Measurements from ENCODE around the gene SYCP3.
A peak's percentile ranks its signal among the peaks of the same experiment; 100 is the strongest.
"Not testable (repeated sequence)": the region's sequence is repeated elsewhere in the genome, so short reads cannot be mapped to it uniquely, and the experiment has no call there.

SYCP3 gene

DNA sequence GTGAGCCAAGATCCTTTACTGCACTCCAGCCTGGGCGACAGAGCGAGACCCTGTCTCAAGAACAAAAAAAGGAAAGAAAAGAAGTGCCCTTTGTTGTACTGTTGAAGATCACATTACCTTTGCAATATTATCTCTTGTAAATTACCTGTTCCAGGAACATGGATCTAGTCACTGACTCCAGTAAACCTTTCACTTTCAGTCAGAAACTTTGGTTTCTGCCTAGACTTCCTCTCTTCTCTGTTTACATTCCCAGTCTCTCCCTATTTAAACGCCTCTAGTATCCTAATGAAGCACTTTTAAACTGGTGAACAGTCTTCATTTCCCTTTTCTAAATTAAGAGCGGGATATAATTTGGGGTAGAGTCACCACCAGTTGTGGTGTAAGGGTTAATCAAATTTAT is 29.0 kb downstream of the SYCP3 start:
- no peak for DNase-seq

DNA sequence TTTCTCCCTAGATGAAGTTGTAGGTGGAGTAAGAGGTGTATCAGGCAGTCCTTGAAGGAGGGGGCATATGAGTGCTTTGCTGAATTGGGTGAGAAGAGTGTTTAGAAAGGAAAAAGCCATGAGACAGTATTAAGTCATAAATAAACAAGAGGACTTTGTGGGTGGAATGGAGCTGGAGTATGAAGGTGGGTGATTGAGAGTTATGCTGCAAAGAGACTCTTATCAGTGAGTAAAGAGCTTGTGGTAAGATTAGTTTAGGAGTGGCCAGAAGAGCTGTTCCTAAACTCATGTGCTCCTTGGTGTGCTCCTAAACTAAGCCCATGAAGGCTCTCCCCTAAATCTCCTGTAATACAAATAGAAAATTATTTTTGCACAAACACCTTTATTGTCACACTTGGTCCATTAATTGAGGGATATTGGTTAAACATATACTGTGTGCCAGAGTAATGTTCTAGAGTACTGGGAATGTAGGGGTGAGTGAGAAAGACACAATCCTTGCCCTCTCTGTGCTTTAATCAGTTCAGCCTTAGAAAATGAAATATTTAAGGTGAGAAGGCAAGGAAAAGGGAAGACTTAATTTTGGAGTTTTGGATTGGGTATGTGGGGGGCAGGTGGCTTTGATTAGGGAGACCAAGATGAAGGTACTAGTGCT is 32.0 kb downstream of the SYCP3 start:
- DNase-seq, result no peak

DNA sequence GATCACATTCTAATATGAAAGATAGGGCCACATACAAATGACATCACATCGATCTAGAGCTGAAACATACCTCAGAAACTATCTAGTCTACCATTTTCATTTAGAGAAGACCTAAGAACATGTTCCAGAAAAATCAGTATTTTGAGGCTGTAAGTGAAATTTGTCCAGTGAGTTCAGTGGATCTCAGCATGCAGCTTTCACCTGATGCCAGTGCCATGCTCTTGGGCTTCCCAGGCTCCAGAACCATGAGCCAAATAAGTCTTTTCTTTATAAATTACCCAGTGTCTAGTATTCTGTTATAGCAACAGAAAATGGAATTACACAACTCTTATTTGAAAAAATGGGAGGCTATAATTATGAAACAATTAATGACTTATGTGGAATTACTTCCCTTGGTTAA is 32.9 kb downstream of the SYCP3 start:
- no peak for DNase-seq

DNA sequence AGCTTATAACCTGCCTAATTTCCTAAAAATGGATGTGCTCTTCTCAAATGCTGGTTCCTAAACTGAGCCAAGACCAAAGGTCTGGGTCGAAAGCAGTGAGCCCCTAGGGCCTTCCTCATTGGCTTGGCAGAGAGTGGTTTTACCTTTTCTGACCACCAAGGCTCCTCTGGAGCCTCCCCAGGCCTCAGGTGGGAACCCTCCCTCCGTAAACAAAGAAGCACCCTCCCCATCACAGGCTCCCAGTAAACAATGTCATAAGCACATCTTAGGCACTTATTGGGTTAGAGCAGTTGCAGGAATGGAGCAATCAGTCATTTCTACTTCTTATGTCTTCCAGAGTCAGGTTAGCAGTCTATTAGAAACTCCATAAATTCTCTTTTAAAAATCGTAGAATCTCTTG is 35.8 kb downstream of the SYCP3 start:
- no peak for DNase-seq

DNA sequence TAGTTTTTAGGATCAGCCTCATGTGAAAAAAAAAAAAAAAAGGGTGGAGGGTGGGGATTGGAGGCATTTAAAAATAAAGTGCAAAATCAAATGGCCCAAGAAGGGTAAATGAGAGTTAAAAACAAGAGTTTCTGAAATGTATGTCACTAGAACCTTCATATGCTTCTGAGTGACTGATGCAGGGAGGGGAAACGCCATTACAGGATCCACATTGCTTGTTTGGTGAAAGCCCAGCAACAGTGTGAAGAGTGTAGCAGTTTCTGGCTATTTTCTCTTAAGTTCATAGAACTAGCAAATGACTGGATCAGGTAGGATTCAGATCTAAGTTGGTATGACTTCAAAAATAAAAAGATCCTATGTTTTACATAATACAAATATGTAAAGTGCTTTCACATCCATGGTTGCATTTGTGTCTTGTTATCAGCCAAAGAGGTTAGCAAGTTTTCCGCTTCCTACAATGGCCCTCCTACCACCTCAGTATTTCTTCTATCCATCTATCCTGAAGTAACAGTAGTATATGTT is 38.9 kb downstream of the SYCP3 start:
- no peak for DNase-seq

DNA sequence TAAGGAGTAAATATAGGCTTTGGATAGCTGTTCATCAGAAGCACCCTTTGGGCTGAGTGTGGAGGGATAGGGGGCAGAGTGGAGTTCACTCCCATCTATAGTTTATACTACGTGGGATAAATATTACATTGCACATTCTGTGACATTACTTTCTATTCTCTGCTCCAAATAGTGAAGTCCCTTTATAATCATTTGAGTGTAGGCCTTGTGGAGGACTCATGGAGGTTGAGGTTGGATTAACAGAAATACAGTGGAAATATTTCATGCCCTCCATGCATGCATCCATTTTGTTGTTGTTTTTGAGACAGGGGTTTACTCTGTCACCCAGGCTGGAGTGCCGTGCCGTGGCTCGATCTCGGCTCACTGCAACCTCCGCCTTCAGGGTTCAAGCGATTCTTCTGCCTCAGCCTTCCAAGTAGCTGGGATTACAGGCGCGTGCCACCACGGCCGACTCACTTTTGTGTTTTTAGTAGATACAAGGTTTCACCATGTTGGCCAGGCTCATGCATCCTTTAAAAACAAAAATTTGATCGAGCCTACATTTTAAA is 40.4 kb downstream of the SYCP3 start:
- DNase-seq, result peak; percentile 12

DNA sequence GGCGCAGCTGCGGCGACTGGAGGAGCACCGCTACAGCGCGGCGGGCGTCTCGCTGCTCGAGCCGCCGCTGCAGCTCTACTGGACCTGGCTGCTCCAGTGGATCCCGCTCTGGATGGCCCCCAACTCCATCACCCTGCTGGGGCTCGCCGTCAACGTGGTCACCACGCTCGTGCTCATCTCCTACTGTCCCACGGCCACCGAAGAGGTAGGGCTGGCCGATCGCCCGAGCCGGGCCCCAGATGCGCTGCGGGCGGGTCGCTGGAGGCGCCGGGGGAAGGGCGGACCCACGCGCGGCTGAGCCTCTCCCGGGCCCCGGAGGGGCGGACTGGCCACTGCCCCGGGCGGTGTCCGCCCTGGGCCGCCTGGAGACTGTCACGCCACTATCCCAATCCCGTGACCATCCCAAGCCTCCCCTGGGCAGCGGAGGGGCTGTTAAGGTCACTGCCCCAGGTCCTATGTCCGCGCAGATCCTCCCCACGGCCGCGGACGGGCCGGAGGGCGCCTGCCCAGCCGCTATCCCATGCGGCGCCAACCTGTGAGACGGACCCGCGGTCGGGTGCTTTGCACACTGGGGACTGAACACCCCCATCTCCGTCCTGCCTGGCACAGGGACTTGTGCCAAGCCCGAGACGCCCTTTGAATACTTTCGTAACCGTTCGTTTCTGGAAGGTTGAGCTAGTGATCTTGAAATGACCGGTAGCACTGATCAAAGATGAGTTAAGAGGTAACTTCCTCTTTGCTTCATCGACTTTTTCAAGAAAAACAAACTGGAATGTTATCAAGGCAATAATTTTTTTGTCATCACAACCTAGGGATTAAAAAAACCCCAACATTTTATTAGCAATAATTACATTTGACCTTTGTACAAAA is 41.1 kb downstream of the SYCP3 start:
- DNase-seq, result peak; percentile 88

DNA sequence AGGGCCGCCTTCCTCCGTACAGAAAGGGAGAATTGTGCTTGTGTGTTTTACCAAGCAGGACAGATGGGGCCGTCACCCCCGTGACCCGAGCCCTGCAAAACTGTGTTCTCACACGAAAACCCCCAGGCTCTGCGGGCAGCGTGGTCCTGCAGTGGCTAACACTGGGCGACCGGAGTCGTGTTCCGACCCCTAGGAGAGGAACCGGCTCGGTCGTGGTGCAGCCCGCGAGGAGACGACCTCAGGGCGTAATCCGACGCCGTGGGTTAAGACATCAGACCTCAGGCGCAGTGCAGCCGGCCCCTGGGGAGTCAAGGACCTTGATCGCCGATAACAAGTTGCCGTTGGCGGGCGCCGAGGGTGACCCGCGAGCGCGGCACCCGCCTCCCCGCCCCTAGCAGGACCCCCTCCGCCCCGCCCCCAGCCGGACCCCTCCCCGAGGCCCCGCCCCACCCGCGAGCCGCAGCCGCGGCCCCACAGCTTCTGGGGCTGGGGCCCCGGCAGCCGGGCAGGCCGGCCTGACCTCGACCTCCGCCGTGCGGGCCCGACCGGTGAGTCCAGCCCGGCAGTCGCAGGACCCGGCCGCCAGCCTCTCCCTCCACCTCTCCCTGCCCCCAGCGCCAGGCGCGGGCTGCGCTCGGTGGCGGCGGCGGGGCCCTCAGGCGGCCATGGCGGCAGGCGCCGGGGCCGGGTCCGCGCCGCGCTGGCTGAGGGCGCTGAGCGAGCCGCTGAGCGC is 41.9 kb downstream of the SYCP3 start, which contains the start of gene CHPT1:
CHPT1 (plus strand) TSS at position 444 of the 733 bp plus-strand sequence; CDS start at position 666, 222 bp downstream.
- peak; percentile 83 for DNase-seq

DNA sequence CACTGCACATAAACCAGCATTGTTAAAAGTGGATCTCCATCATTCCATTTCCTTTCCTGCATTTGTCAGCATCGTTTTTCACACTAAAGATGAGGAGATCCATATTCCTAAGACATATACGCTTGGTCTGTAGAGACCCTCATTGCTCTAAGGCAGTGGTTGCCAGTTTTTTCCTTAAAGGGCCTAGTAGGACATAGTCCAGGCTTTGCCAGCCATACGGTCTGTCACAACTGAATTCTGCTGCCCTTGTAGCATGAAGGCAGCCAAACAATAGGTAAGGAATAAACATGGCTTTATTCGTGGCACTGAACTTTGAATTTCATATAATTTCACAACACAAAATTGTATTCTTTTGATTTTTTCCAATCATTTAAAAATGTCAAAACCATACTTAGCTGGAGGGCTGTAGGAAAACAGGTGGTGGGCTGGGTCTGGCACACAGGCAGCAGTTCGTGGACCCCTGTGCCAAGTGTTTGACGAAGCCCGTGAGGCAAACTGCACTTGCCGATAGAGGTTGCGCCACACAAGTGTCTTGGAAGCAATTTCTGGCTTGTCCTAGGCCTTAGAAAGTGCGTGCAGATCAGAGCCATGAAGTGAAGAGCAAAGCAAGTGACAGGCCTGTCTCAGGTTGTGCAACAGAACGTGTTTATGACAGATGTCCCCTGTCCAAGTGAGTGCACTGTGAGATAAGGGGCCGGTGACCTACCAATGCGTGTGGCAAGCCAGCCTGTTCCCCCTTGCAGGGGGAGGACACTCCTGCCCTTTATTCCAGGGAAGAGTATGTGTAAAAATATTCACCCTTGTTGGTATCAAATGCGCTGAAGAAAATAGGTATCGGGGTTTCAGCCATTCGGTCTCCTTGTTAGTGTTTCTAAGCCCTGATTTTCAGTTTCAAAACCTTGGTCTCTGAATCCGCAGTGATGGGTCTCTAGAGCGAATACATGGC is 42.7 kb downstream of the SYCP3 start:
- no peak for DNase-seq

DNA sequence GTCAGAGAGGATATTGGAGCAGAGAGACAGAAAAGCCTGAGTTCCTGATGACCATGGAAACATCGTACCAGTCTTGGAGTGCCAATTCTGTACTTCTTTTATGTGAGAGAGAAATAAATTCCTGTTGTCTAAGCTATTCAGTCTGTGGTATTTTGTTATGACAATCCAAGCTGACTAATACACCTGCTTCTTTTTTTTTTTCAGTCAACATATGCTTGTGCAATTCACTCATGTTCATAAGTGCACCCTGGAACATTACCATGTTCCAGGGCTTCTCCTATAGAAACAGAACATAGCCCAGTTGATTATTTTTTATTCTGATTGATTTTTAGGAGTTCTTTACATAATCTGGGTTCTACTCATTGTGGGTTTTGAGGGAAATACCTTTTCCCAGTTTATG is 43.6 kb downstream of the SYCP3 start:
- no peak for DNase-seq

DNA sequence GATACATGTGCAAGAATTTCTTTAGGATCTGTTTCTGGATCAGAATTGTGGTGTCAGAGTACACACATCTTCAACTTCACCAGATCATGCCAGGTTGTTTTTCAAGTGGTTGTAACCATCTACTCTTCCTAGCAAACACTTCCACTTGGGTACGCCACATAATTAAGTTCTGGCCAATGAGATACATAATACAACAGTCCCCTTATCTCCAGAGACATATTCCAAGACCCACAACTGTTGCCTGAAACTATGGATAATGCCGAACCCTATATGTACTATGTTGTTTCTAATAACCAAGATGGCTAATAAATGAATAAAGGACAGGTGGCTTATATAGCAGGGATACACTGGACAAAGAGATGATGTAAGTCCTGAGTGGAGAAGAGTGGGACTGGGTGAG is 44.3 kb downstream of the SYCP3 start:
- DNase-seq, result no peak

DNA sequence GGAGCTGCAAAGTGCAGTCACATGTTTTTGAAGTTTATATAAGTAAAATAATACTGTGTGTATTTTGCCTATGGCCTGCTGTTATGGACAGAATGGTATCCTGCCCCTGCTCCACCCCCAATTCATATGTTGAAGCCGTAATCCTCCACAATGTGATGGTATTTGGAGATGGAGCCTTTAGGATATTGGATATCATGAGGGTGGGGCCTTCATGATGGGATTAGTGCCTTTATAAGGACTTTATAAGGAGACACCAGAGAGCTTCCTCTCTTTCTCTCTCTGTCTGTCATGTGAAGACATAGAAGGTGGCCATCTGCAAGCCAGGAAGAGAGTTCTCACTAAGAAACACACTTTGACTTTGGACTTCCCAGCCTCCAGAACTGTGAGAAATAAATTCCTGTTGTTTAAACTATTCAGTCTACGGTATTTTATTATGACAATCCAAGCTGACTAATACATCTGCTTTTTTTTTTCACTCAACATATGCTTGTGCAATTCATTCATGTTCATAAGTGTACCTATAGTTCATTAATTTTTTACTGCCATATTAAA is 44.9 kb downstream of the SYCP3 start:
- DNase-seq, result no peak

DNA sequence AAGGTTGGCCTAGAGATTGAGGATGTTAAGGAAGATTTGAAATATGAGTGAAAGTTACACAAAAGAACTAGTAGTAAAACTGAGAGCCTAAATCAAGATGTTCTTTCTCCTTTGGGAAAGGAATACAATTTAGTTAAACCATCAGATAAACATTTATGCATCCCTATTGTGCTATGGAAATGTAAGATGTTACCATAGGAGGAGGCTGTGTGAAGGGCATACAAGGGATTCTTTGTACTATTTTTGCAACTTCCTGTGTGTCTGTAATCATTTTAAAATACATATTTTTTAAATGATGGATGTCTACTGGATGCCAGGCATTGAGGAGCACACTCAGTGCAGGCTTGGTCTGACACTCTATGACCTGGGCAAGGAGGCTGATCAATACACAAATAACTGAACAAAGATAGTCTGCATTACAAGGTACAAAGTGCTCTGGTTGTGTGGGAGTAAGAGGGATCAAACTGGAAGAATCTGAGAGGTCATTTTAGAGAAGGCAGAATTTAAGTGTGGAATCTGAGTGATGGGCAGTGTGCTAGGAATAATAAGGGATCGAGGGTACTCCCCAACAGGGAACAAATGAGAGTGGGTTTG is 47.7 kb downstream of the SYCP3 start:
- no peak for DNase-seq

DNA sequence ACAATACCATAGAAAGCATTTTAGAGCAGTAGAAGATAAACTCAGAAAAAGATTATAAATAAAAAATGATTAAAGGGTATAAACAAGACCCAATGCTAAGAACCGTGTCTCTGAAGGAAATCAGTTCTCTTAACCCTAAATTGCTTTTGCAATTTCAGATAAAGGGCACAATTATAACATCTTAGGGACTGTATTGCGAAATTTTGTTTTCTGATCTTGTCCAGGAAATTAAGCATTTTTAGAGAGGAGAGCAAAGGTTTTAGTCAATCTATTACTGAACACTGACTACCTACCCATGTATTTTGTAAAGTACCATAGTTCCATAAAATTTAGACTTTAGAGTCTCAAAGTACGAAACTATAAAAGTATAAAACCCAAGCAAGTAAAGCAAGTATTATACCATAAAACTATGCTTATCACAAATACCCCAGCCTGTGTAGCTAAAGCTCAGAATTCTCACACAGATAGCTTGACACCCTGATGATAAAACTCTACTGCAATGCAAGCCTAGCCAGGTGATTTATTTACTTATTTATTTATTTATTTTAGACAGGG is 48.6 kb downstream of the SYCP3 start:
- DNase-seq, result no peak

DNA sequence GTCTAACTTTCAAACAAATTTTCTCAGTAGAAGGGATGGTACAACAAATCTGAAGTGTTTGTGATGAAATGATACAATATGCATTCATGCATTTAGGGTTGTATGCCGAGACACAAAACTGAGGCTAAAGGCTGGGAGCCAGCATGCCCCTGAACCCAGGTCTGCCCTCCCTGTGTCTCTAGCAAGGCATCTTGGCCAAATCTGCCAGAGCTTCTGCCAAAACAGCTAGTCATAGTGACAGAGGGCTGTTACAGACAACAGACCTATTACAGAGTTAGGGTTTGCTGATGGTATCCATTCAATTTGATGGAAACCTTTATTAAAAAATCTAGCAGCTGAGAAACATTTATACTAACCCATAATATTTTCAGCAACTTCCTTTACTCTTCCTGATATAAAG is 53.1 kb downstream of the SYCP3 start:
- no peak for DNase-seq

DNA sequence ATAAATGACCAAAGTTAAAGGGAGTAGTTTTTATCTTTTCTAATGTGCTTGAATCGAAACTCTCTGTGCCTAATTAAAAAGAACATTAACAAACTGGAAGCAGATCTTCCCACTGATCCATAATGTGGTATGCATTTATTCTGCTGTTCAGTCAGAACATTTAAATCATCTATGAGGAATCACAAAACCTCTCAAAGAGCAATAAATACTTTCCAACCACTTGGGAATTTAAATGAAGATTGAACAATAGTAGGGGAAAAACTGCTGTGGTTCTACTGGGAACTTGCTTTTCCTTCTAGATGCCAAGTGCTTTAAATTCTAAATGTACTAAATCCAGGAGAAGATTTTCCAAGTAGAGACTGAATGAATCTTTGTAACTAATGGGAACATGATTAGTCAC is 54.2 kb downstream of the SYCP3 start:
- DNase-seq, result no peak

DNA sequence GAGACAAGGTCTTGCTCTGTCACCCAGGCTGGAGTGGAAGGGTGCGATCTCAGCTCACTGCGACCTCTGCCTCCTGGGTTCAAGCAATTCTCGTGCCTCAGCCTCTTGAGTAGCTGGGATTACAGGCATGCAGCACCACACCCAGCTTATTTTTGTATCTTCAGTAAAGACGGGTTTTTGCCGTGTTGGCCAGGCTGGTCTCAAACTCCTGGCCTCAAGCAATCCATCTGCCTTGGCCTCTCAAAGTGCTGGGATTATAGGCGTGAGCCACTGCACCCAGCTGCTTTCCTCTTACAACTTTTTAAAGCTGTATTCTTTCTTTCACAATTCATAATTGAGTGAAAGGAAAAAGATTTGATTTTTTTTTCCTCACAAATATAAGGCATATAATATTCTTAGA is 57.6 kb downstream of the SYCP3 start:
- not testable (repeated sequence) for DNase-seq

DNA sequence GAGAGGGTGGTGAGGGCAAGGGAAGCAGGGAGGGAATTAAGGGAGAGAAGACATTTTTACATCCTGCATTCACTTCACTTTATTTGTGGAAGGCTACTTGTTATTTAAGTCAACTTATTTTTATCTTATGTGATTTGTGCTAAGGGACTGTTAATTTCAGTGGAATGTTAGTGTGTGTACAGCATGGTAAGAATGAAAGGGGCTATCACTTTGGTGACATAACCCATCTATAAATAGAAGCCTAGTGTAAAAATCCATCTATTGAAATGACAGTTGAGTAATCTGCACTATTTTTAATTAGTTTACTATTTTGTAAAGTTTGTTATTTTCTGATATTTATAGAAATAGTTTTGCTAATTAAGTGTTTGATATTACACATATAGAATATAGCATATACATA is 58.6 kb downstream of the SYCP3 start:
- no peak for DNase-seq

DNA sequence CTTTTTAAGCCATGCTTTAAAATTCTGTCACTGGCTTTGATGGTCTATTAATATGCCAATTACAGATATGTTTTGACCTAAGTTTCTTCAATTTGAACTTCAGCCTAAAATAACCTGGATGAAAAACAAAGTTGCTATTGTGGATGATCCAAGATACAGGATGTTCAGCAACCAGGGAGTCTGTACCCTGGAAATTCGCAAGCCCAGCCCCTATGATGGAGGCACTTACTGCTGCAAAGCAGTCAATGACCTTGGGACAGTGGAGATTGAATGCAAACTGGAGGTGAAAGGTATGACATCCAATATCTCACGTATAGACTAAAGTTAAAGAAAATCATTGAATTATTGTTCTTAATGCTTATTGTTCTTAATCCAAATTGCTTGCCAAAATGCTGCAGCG is 59.0 kb downstream of the SYCP3 start:
- no peak for DNase-seq

All from right kidney (tissue), 1 donor.